Frontal cortex (tissue), 4 donors: ENCODE data around the gene CHCHD1. TPM values are rescaled to one million over a fixed set of nuclear protein-coding genes. Genes with fewer than 3 reads are reported as not detected.
"Not testable (repeated sequence)": the region's sequence is repeated elsewhere in the genome, so short reads cannot be mapped to it uniquely, and the experiment has no call there.

ENCODE experiments used
- DNase-seq, 2 donors: peaks; one replicate each; pipeline ENCODE4 v3.0.0; 2012; ENCODE audit warnings: low spot score in 2 of 2
- FAIRE-seq: peaks from 2 replicates; lab custom pipeline; 2012; peaks lifted over from hg19 to GRCh38; lab: Jason Lieb, UNC
- small RNA-seq: library from RNA; depleted of rRNA; stranded (forward); fragments of <200 nt; gene quantifications from one replicate; pipeline ENCODE3, GENCODE V24; 2014
- total RNA-seq: library from RNA; depleted of rRNA; stranded (reverse); fragments of >200 nt; gene quantifications from one replicate; pipeline ENCODE4 v1.2.3, GENCODE V29; 2014
- donor health status: control.
- donor health status: control.
- donor health status: control.

The CHCHD1 gene
- total RNA-seq, 1 donor from 2014 or later: 16.7 TPM

DNA sequence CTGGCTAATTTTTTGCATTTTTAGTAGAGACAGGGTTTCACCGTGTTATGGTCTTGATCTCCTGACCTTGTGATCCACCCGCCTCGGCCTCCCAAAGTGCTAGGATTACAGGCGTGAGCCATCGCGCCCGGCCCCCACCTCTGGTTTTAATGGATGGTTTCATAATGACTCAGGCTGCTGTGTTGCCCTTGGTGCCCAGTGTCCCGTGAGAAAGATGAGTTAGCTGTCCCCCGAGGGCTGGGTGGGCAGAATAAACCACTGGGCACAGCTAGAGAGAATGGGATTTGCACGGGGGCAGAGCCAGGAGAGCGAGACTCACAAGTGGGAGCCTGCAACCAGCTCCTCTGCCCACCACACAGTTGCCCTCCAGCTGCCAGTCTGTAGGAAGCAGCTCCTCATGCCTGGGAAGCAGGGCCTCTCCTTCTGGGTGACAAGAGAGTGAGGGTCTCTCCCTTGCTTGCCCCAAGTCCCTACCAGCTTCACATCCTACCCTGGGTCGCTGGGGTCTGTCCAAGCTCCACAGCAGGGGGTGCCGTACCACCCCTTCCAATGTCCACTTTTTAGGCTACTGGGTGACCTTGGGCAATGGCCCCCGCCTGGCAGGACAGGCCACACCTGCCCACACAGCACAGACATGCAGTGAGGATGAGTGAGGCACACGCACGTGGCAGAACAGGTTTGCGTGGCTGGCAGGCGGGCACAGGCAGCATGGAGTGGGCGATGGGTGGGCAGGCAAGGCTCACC, 45.7 kb downstream of the CHCHD1 start:
- FAIRE-seq (no peak), DNase-seq (no peak)

GRCh38 chr10:73828161-73828560, 46.3 kb downstream of the CHCHD1 start:
- FAIRE-seq (no peak), DNase-seq (no peak)

DNA sequence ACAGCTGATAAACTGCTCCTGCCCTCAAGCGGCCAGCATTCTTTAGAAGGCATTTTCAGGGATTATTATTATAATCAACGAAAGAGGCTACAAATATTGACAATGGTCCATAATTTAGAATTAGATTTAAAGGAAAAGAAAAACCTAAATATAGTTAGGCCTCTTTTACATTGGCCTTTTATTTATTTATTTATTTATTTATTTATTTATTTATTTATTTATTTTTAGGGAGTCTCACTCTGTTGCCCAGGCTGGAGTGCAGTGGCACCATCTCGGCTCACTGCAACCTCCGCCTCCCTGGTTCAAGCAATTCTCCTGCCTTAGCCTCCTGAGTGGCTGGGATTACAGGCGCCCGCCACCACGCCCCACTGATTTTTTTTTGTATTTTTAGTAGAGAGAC, 47.2 kb downstream of the CHCHD1 start:
- DNase-seq, FAIRE-seq: not testable (repeated sequence)

Small RNA genes within 50 kb of the gene (small RNA-seq; reads per million reads assigned to genes)
- gene AC022400.4 (not detected), gene AC022400.9 (not detected), gene ZSWIM8-AS1 (not detected)

Other genes with a start within 250 kb of the CHCHD1 start
- gene USP54, start 190.7 kb upstream of the CHCHD1 start, total RNA-seq: 32.6 TPM
- 0.41 TPM for gene MYOZ1, start 140.6 kb upstream of the CHCHD1 start, total RNA-seq
- gene SYNPO2L, start 126.0 kb upstream of the CHCHD1 start, total RNA-seq: not detected
- 12.2 TPM for gene AGAP5, start 83.9 kb upstream of the CHCHD1 start, total RNA-seq
- gene SEC24C, start 37.7 kb upstream of the CHCHD1 start, total RNA-seq: 41.6 TPM
- gene ZSWIM8, start 3.6 kb downstream of the CHCHD1 start, total RNA-seq: 31.8 TPM
- 7.7 TPM for gene NDST2, start 29.6 kb downstream of the CHCHD1 start, total RNA-seq
- 50.1 TPM for gene CAMK2G, start 92.5 kb downstream of the CHCHD1 start, total RNA-seq
- gene PLAU, start 129.1 kb downstream of the CHCHD1 start, total RNA-seq: 0.82 TPM
- gene VCL, start 216.1 kb downstream of the CHCHD1 start, total RNA-seq: 11.4 TPM